GM18511 (cell line): Measurements from ENCODE around the gene SCAMP3.
A peak's percentile ranks its signal among the peaks of the same experiment; 100 is the strongest.

ENCODE experiments used
- ATAC-seq: cut with Tn5 transposase; IDR thresholded peaks from one replicate; pipeline ENCODE4 v1.9.1; 2021; ENCODE audit warnings: mild to moderate bottlenecking, moderate library complexity; ENCODE audit not compliant: unreplicated experiment

Gene SCAMP3

GRCh38 chr1:155285631-155286044, 23.5 kb upstream of the SCAMP3 start:
- no peak for ATAC-seq

- ATAC-seq: no peak
Observed at GRCh38 chr1:155285063-155285462, 22.9 kb upstream of the SCAMP3 start.

DNA sequence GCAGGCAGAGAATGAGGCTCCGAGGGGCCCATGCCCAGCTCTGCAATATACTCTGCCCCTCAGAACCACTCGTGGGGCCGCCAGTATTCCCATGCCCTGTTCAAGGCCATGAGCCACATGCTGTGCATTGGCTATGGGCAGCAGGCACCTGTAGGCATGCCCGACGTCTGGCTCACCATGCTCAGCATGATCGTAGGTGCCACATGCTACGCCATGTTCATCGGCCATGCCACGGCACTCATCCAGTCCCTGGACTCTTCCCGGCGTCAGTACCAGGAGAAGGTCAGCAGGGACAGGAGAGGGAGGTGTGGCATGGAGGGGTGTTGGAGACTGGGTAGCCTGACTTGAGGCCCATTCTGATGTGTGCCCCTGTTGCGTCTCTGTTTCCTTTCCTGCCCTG, 22.3 kb upstream of the SCAMP3 start:
- ATAC-seq: no peak

DNA sequence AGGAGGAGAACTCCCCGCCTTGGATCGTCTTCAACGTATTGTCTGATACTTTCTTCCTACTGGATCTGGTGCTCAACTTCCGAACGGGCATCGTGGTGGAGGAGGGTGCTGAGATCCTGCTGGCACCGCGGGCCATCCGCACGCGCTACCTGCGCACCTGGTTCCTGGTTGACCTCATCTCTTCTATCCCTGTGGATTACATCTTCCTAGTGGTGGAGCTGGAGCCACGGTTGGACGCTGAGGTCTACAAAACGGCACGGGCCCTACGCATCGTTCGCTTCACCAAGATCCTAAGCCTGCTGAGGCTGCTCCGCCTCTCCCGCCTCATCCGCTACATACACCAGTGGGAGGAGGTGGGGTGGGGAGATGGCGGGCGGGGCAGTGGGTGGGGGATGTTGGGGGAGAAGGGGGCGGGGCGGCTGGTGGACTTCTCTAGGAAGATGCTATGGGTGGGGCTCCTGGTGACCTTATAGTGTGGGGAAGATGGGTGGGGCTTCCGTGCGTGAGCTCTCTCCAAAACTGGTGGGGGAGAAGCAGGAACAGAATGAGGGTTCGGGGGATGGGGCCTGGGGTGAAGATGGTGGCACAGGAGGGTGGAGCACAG, 20.4 kb upstream of the SCAMP3 start:
- no peak for ATAC-seq

DNA sequence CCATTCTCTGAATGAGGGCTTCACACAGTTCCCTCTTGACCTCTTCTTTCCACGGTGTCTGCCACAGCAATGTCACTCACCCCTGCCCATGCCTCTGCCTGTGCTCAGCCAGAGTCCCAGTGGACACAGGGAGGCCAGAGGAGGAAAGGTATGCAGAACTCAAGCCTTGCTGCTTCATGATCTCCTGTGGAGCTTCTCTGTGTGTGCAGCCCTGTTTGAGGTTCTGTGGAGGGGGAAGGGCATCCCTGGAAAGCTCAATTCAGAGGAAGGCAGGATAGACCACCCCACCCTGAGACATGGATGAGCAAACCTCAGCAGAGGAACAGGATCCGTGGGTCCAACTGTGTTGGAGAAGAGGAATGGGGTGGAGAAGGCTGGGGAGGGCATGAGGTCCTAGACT, 17.1 kb upstream of the SCAMP3 start:
- ATAC-seq: no peak

GRCh38 chr1:155278689-155279160, 16.6 kb upstream of the SCAMP3 start:
- no peak for ATAC-seq

GRCh38 chr1:155277902-155278688, 15.9 kb upstream of the SCAMP3 start:
- ATAC-seq: no peak

DNA sequence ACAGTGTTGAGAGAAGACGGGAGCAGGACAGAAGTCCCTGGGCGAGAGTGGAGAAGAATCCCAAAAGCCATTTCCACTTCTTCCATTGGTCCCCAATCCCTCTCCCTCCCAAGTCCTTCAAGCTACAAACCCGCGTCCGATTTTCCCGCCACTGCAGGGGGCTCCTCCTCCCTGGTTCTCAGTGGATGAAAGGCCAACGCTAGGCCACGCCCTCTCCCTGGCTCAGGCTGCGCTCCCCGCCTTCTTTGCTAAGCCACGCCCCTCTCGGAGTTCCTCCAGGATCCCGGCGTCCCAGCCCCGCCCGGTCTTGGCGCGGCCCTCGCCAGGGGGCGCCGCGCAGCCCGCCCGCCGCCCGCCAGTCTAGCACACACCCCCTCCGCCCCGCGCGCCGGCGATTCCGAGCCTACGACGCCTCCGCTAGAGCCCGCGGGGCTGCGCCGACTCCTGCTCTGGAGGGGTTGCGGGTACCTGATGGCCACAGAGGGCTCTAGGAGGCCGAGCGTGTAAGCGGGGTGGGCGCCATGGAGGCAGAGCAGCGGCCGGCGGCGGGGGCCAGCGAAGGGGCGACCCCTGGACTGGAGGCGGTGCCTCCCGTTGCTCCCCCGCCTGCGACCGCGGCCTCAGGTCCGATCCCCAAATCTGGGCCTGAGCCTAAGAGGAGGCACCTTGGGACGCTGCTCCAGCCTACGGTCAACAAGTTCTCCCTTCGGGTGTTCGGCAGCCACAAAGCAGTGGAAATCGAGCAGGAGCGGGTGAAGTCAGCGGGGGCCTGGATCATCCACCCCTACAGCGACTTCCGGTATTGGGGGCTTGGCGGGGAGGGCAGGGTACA, 15.1 kb upstream of the SCAMP3 start, which contains the start of gene HCN3:
HCN3 (plus strand) TSS at position 394 of the 832 bp plus-strand sequence; CDS start at position 522, 128 bp downstream.
- ATAC-seq: peak; percentile 69

- peak; percentile 83 for ATAC-seq
Observed at GRCh38 chr1:155273343-155274245, 11.4 kb upstream of the SCAMP3 start, which contains the start of gene CLK2. CLK2 (minus strand) TSS chr1:155273504; CDS start chr1:155270977, 2,527 bp downstream.

GRCh38 chr1:155272466-155273342, 10.5 kb upstream of the SCAMP3 start:
- peak; percentile 44 for ATAC-seq

DNA sequence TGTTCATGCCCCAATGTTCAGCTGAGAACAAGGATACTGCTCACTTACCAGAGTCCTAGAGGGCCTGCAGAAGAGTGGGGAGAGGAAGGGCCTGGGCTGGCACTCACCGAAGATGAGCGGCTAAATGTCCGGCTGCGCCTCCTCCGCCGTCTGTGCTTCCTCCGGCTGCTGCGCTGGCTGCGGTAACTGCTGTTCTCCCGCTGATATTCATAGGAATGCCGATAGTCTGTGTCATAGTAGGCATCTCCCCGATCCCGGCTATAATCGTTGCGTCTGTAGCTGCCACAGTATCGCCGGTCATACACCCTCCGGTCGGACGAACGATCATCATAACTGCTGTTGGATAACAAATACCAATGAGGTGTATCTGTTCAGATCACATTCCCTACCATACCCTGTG, 7.2 kb upstream of the SCAMP3 start:
- no peak for ATAC-seq

GRCh38 chr1:155268630-155269029, 6.5 kb upstream of the SCAMP3 start:
- ATAC-seq: no peak

GRCh38 chr1:155267373-155267772, 5.2 kb upstream of the SCAMP3 start:
- no peak for ATAC-seq

GRCh38 chr1:155266553-155266952, 4.4 kb upstream of the SCAMP3 start:
- no peak for ATAC-seq

DNA sequence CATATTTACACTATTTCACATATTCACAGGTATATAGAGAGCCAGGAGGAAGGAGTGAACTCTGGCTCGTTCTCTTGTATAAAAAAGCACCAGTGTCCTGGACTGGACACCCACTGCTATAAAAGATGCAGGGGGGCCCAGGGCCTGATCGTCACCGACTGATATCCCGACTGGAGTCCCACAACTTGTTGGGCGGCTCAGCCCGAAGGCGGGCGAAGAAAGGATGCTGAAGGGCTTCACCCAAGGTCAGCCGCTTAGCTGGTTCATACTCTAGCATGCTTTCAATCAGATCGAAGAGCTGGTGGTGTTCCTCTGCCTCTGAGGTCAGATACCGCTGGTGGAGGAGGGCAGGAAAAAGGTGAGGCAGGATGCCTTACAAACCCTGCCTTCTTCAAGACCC, 907 bp upstream of the SCAMP3 start:
- ATAC-seq: no peak

GRCh38 chr1:155261493-155261851, 688 bp downstream of the SCAMP3 start:
- no peak for ATAC-seq

DNA sequence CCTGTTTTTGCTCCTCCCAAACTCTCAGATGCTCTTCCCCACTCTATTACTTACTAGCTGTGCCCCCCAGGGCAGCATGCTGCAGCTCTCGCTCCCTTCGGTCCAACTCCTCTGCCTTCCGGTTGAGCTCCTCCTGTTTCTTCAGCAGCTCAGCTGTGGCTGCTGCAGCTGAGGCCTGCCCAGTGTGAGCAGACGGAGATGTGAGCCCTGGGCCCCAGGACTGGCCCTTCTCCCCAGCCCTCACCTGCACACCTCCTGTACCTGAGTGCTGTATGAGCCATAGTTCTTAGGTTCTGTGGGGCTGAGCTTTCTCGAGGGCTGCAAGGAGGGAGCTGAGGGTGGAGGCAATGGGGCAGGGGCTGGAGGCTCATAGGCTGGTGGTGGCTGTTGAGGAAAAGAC, 1.9 kb downstream of the SCAMP3 start:
- no peak for ATAC-seq

GRCh38 chr1:155256058-155256852, 5.9 kb downstream of the SCAMP3 start:
- ATAC-seq: no peak
